NCI-H128 (cell line): ENCODE data around the gene PSMC4.
A peak's percentile ranks its signal among the peaks of the same experiment; 100 is the strongest.

ENCODE experiments used
- DNase-seq: peaks from one replicate; lab custom pipeline; 2025; ENCODE audit not compliant: unreplicated experiment; lab: John Stamatoyannopoulos, UW

PSMC4 gene

GRCh38 chr19:39987167-39987566, 16.2 kb downstream of the PSMC4 start:
- DNase-seq = no peak

DNA sequence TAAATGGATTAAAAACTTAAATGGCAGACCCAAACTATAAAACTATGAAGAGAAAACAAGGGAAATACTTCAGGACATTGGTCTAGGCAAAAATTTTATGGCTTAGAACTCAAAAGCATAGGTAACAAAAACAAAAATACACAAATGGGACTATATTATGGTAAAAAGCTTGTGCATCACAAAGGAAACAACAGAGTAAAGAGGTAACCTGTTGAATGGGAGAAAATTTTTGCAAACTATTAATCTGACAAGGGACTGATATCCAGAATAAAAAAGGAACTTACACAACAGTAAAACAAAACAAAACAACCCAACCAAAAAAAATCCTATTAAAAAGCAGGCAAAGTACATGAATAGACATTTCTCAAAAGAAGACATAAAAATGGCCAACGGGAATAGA, 16.6 kb downstream of the PSMC4 start:
- DNase-seq = no peak

GRCh38 chr19:39993605-39994004, 22.6 kb downstream of the PSMC4 start:
- no peak for DNase-seq

- DNase-seq = no peak
Measured at GRCh38 chr19:39994361-39994760, 23.4 kb downstream of the PSMC4 start.

- DNase-seq = no peak
Measured at GRCh38 chr19:39995794-39996193, 24.8 kb downstream of the PSMC4 start.

- no peak for DNase-seq
Measured at GRCh38 chr19:39996218-39996810, 25.3 kb downstream of the PSMC4 start.

DNA sequence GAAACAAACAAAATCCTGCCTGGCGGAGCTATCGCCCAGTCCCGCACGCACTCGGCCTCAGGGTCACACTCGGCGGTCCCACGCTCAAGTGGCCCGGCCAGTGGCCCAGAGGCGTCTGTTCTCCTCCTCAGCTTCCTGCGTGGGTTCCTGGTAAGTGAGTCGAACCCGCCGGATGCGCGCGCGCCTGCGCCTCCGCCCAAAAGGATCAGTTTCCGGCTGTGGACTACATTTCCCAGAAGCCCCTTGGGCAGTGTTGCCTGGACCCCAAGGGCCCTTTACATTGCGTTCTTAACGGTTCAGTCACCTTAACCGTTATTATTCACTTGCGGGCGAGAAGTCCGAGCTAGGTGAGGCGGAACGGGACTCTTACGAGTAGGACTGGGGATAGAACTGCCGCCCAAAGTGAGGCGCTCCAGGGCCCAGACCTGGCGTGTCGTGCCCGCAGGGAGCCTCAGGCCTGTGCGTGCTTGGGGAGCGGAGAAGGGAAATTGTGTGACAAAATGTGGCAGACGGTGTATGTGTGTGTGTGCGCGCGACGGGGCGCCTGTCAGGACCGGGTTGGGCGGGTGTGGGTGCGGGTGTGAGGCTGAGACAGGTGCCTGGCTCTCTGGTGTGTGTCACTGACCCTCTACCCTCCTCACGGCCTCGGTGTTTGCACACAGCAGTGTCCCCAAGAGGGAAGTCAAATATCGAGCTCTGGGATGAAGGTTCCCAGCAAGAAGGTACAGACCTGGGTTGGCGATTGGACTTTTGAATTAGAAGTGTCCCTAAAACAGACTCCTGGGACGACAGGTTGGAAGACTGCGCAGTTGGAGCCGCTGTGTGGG, 26.1 kb downstream of the PSMC4 start, which contains the start of gene ZNF546:
Gene ZNF546, plus strand, starts transcription at position 250 of the 827 bp plus-strand sequence. CDS start 1,267 bp downstream, outside the sequence.
- peak; percentile 37 for DNase-seq

GRCh38 chr19:39997638-39998216, 26.8 kb downstream of the PSMC4 start:
- DNase-seq = no peak

DNA sequence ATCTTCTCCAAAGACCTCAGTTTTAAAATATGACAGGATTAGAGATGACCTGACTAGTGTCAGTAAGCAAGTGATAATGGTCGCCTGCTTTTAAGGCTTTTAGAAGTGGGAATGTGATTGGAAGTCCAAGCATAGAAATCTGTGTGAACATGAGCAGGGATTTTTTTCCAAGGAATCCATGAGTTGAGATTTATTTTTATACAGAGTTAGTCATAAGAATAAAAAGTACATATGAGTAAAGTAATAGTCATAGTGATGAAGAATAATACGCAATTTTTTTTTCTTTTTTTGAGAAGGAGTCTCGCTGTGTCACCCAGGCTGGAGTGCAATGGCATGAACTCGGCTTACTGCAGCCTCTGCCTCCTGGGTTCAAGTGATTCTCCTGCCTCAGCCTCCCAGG, 27.5 kb downstream of the PSMC4 start:
- no peak for DNase-seq

- DNase-seq = no peak
Measured at GRCh38 chr19:40005691-40006272, 34.8 kb downstream of the PSMC4 start.

DNA sequence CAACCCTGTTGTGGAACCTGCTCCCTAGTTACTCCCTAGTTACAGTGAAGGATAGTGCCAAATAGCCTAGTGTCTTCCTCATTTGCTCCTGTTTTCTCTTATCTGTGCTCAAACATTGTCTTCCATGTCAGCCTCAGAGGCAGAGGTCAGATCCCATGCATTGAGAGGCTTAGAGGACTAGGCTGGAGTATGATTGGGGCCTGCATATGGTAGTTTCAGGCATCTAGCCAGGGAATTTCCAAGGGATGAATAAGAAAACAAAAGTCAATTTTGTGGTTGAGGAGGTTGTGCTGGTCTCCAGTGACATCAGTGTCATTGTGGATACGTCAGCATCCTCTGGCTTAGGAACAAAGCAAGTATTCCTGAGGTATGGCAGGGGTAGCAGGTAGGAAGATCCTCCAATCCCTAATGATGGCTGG, 35.3 kb downstream of the PSMC4 start:
- DNase-seq = no peak

- DNase-seq = no peak
Measured at GRCh38 chr19:40009674-40010073, 38.7 kb downstream of the PSMC4 start.

GRCh38 chr19:40013991-40014390, 43.0 kb downstream of the PSMC4 start:
- no peak for DNase-seq

DNA sequence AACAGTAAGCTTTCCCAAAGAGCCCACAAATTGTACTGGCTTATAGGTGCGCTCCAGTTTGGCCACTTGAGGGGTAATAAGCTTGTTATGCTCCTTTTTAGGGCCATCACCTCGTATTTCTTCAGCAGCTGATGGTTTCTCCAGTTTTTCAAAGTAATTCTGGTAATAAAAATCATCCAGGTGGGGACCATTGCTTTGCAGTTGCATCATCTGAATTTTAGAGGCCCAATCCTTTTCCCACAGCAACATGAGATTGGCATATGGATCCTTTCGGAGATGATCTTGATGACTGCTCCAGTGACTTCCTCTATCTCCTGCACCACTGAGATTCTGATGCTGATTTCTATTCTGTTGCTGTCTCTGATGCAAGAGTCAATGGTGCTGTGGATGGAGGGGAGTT, 53.0 kb downstream of the PSMC4 start:
- no peak for DNase-seq

GRCh38 chr19:40025938-40026596, 55.1 kb downstream of the PSMC4 start:
- no peak for DNase-seq

DNA sequence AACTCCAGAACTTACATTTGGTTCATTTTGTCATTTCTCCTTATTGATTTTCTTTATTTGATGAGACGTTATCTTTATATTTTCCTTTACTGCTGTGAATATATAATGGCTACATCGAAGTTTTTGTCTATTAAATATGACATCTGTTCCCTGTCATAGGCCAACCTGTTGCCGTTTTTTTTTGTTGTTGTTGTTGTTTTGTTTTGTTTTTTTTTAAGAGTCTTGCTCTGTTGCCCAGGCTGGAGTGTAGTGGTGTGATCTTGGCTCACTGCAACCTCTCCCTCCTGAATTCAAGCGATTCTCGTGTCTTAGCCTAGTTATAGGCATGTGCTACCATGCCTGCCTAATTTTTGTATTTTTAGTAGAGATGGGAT, 55.6 kb downstream of the PSMC4 start:
- no peak for DNase-seq
